HEK293 (cell line): ENCODE data around the gene HCFC1.
A peak's percentile ranks its signal among the peaks of the same experiment; 100 is the strongest.

Source experiments
- CTCF ChIA-PET: fragments of 350-600 bp; formaldehyde crosslinking; extraction: SDS; loops from one replicate; lab custom pipeline; 2021; ENCODE audit warnings: antibody characterized with exemption; lab: Yijun Ruan, JAX
- POLR2A ChIA-PET: fragments of 300-600 bp; formaldehyde crosslinking; extraction: SDS; loops from one replicate; lab custom pipeline; 2020; ENCODE audit warnings: antibody characterized with exemption, inconsistent platforms; lab: Yijun Ruan, JAX
- H3K27ac ChIP-seq: fragments of 200-500 bp; sonication (Bioruptor generic); 2 replicates; pipeline ENCODE4 v1.5.1; 2014; ENCODE audit warnings: low read depth, low read length, control low read depth, inconsistent platforms; ENCODE audit errors: extremely low read depth
- H3K36me3 ChIP-seq, 2 experiments: fragments of 200-500 bp in 1 of 2; sonication (Bioruptor generic) in 1 of 2; 1 replicate in 1 of 2; 2 replicates in 1 of 2; pipeline ENCODE4 v1.5.1; 2014 to 2017; ENCODE audit warnings: inconsistent platforms in 2 of 2, low read length in 2 of 2; ENCODE audit not compliant: control insufficient read depth in 2 of 2, insufficient read depth in 1 of 2
- H3K4me1 ChIP-seq: fragments of 200-500 bp; sonication (Bioruptor generic); 2 replicates; pipeline ENCODE4 v1.5.1; 2014; ENCODE audit warnings: mild to moderate bottlenecking, low read length, inconsistent platforms; ENCODE audit not compliant: control insufficient read depth, insufficient read depth
- H3K4me3 ChIP-seq: 2 replicates; pipeline ENCODE4 v1.5.1; 2011; ENCODE audit warnings: low read depth, mild to moderate bottlenecking, control low read depth, low read length, moderate library complexity
- H3K9me3 ChIP-seq: fragments of 200-500 bp; sonication (Bioruptor generic); 2 replicates; pipeline ENCODE4 v1.5.1; 2014; ENCODE audit warnings: low read depth, low read length, inconsistent platforms; ENCODE audit not compliant: control insufficient read depth, insufficient read depth
- BCL11A ChIP-seq: fragments of 450-650 bp; formaldehyde crosslinking; IDR thresholded peaks from 2 replicates; pipeline ENCODE4 v1.5.1; 2016; ENCODE audit warnings: low read depth, missing biosample characterization, missing genetic modification characterization
- GFI1B ChIP-seq: fragments of 450-650 bp; formaldehyde crosslinking; IDR thresholded peaks from 2 replicates; pipeline ENCODE4 v1.5.1; 2016; ENCODE audit warnings: missing biosample characterization, missing genetic modification characterization
- GLIS2 ChIP-seq: fragments of 450-650 bp; formaldehyde crosslinking; IDR thresholded peaks from 2 replicates; pipeline ENCODE4 v1.5.1; 2016; ENCODE audit warnings: missing biosample characterization, missing genetic modification characterization
- OSR2 ChIP-seq: fragments of 450-650 bp; formaldehyde crosslinking; IDR thresholded peaks from 2 replicates; pipeline ENCODE4 v1.5.1; 2016; ENCODE audit warnings: missing biosample characterization, missing genetic modification characterization
- ZEB2 ChIP-seq: fragments of 450-650 bp; formaldehyde crosslinking; IDR thresholded peaks from 2 replicates; pipeline ENCODE4 v1.5.1; 2016; ENCODE audit warnings: missing biosample characterization, missing genetic modification characterization
- ZNF211 ChIP-seq: fragments of 450-650 bp; formaldehyde crosslinking; IDR thresholded peaks from 2 replicates; pipeline ENCODE4 v1.5.1; 2016; ENCODE audit warnings: low read depth, missing biosample characterization, missing genetic modification characterization
- ZNF266 ChIP-seq: fragments of 450-650 bp; formaldehyde crosslinking; IDR thresholded peaks from 2 replicates; pipeline ENCODE4 v1.5.1; 2016; ENCODE audit warnings: missing biosample characterization, missing genetic modification characterization, low read depth
- ZNF280D ChIP-seq: fragments of 450-650 bp; formaldehyde crosslinking; IDR thresholded peaks from 2 replicates; pipeline ENCODE4 v1.5.1; 2016; ENCODE audit warnings: missing biosample characterization, missing genetic modification characterization
- ZNF37A ChIP-seq: fragments of 450-650 bp; IDR thresholded peaks from 2 replicates; pipeline ENCODE4 v1.5.1; 2018; ENCODE audit warnings: missing biosample characterization, missing genetic modification characterization
- ZNF571 ChIP-seq: fragments of 450-650 bp; formaldehyde crosslinking; IDR thresholded peaks from 2 replicates; pipeline ENCODE4 v1.5.0; 2017; ENCODE audit warnings: missing biosample characterization, missing genetic modification characterization
- ZNF585B ChIP-seq: fragments of 450-650 bp; formaldehyde crosslinking; IDR thresholded peaks from 2 replicates; pipeline ENCODE4 v1.5.1; 2016; ENCODE audit warnings: missing biosample characterization, missing genetic modification characterization
- ZSCAN18 ChIP-seq: fragments of 450-650 bp; formaldehyde crosslinking; IDR thresholded peaks from 2 replicates; pipeline ENCODE4 v1.5.1; 2016; ENCODE audit warnings: missing biosample characterization, missing genetic modification characterization
- TF ChIP-seq, protein P1 (sequence below): fragments of 450-650 bp; formaldehyde crosslinking; IDR thresholded peaks from 2 replicates; pipeline ENCODE4 v1.5.1; 2016; ENCODE audit warnings: missing biosample characterization, missing genetic modification characterization, borderline replicate concordance
- TF ChIP-seq, protein P2 (sequence below): fragments of 450-650 bp; formaldehyde crosslinking; IDR thresholded peaks from 2 replicates; pipeline ENCODE4 v1.5.1; 2016; ENCODE audit warnings: missing biosample characterization, missing genetic modification characterization
- TF ChIP-seq, protein P3 (sequence below): fragments of 450-650 bp; formaldehyde crosslinking; IDR thresholded peaks from 2 replicates; pipeline ENCODE4 v1.5.1; 2016; ENCODE audit warnings: missing biosample characterization, missing genetic modification characterization, borderline replicate concordance

The HCFC1 gene

GRCh38 chrX:153948002-153948466, 23.6 kb downstream of the HCFC1 start:
- ChIA-PET CTCF (interaction anchor here (0.6 to 10.9 kb wide), 14 partner anchors 10 to 1006 kb away, joined by 3 to 267 read pairs (median 6); partner anchors contain the start of genes ARHGAP4, HCFC1, NAA10 and PLXNB3), POLR2A (interaction anchor here (1.0 to 5.2 kb wide), 5 partner anchors 18 to 182 kb away, joined by 3 to 38 read pairs (median 3); partner anchors contain the start of genes HCFC1 and TMEM187)
- H3K36me3 ChIP-seq = peaks cover 26 to 54% of the 10 kb centered on the region in 2 experiments
- no peak for TF ChIP-seq ZNF585B
- peak; percentile 48; the same call in 1 of the 2 replicates for TF ChIP-seq GLIS2
- H3K27ac ChIP-seq = no peak overlapping the region
- H3K4me3 ChIP-seq = no peak overlapping the region
- H3K4me1 ChIP-seq = no peaks in the 10 kb centered on the region; the same call in 1 of the 2 replicates
- H3K9me3 ChIP-seq = no peaks in the 10 kb centered on the region

GRCh38 chrX:153947009-153947769, 24.4 kb downstream of the HCFC1 start:
- no peak overlapping the region for H3K4me3 ChIP-seq
- H3K4me1 ChIP-seq = no peaks in the 10 kb centered on the region; the same call in 1 of the 2 replicates
- ChIA-PET POLR2A (interaction anchor here (0.6 to 5.2 kb wide), 9 partner anchors 13 to 459 kb away, joined by 3 to 38 read pairs (median 8); partner anchors contain the start of genes ARHGAP4, HCFC1, NAA10 and TMEM187), CTCF (interaction anchor here (0.5 to 10.9 kb wide), 39 partner anchors 9 to 1814 kb away, joined by 3 to 267 read pairs (median 3); partner anchors contain the start of genes ARHGAP4, HCFC1, NAA10 and PLXNB3)
- peaks cover 23 to 46% of the 10 kb centered on the region in 2 experiments for H3K36me3 ChIP-seq
- H3K27ac ChIP-seq = no peak overlapping the region
- no peaks in the 10 kb centered on the region for H3K9me3 ChIP-seq
- no peak for TF ChIP-seq BCL11A (tag by site-specific recombination)
- TF ChIP-seq ZNF571 (tag by site-specific recombination) = no peak
- TF ChIP-seq, protein P1, sequence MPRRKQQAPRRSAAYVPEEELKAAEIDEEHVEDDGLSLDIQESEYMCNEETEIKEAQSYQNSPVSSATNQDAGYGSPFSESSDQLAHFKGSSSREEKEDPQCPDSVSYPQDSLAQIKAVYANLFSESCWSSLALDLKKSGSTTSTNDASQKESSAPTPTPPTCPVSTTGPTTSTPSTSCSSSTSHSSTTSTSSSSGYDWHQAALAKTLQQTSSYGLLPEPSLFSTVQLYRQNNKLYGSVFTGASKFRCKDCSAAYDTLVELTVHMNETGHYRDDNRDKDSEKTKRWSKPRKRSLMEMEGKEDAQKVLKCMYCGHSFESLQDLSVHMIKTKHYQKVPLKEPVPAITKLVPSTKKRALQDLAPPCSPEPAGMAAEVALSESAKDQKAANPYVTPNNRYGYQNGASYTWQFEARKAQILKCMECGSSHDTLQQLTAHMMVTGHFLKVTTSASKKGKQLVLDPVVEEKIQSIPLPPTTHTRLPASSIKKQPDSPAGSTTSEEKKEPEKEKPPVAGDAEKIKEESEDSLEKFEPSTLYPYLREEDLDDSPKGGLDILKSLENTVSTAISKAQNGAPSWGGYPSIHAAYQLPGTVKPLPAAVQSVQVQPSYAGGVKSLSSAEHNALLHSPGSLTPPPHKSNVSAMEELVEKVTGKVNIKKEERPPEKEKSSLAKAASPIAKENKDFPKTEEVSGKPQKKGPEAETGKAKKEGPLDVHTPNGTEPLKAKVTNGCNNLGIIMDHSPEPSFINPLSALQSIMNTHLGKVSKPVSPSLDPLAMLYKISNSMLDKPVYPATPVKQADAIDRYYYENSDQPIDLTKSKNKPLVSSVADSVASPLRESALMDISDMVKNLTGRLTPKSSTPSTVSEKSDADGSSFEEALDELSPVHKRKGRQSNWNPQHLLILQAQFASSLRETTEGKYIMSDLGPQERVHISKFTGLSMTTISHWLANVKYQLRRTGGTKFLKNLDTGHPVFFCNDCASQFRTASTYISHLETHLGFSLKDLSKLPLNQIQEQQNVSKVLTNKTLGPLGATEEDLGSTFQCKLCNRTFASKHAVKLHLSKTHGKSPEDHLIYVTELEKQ (tag by site-specific recombination) = no peak
- TF ChIP-seq ZNF280D (tag by site-specific recombination) = no peak
- no peak for TF ChIP-seq ZNF37A (tag by site-specific recombination)
- TF ChIP-seq, protein P2, sequence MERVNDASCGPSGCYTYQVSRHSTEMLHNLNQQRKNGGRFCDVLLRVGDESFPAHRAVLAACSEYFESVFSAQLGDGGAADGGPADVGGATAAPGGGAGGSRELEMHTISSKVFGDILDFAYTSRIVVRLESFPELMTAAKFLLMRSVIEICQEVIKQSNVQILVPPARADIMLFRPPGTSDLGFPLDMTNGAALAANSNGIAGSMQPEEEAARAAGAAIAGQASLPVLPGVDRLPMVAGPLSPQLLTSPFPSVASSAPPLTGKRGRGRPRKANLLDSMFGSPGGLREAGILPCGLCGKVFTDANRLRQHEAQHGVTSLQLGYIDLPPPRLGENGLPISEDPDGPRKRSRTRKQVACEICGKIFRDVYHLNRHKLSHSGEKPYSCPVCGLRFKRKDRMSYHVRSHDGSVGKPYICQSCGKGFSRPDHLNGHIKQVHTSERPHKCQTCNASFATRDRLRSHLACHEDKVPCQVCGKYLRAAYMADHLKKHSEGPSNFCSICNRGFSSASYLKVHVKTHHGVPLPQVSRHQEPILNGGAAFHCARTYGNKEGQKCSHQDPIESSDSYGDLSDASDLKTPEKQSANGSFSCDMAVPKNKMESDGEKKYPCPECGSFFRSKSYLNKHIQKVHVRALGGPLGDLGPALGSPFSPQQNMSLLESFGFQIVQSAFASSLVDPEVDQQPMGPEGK (tag by site-specific recombination) = no peak
- TF ChIP-seq ZEB2 (tag by site-specific recombination) = peak; percentile 53
- TF ChIP-seq ZSCAN18 (tag by site-specific recombination) = no peak
- TF ChIP-seq ZNF211 (tag by site-specific recombination) = no peak
- no peak for TF ChIP-seq ZNF266 (tag by site-specific recombination)
- TF ChIP-seq OSR2 = no peak
- TF ChIP-seq, protein P3, sequence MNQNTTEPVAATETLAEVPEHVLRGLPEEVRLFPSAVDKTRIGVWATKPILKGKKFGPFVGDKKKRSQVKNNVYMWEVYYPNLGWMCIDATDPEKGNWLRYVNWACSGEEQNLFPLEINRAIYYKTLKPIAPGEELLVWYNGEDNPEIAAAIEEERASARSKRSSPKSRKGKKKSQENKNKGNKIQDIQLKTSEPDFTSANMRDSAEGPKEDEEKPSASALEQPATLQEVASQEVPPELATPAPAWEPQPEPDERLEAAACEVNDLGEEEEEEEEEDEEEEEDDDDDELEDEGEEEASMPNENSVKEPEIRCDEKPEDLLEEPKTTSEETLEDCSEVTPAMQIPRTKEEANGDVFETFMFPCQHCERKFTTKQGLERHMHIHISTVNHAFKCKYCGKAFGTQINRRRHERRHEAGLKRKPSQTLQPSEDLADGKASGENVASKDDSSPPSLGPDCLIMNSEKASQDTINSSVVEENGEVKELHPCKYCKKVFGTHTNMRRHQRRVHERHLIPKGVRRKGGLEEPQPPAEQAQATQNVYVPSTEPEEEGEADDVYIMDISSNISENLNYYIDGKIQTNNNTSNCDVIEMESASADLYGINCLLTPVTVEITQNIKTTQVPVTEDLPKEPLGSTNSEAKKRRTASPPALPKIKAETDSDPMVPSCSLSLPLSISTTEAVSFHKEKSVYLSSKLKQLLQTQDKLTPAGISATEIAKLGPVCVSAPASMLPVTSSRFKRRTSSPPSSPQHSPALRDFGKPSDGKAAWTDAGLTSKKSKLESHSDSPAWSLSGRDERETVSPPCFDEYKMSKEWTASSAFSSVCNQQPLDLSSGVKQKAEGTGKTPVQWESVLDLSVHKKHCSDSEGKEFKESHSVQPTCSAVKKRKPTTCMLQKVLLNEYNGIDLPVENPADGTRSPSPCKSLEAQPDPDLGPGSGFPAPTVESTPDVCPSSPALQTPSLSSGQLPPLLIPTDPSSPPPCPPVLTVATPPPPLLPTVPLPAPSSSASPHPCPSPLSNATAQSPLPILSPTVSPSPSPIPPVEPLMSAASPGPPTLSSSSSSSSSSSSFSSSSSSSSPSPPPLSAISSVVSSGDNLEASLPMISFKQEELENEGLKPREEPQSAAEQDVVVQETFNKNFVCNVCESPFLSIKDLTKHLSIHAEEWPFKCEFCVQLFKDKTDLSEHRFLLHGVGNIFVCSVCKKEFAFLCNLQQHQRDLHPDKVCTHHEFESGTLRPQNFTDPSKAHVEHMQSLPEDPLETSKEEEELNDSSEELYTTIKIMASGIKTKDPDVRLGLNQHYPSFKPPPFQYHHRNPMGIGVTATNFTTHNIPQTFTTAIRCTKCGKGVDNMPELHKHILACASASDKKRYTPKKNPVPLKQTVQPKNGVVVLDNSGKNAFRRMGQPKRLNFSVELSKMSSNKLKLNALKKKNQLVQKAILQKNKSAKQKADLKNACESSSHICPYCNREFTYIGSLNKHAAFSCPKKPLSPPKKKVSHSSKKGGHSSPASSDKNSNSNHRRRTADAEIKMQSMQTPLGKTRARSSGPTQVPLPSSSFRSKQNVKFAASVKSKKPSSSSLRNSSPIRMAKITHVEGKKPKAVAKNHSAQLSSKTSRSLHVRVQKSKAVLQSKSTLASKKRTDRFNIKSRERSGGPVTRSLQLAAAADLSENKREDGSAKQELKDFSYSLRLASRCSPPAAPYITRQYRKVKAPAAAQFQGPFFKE (tag by site-specific recombination) = no peak
- TF ChIP-seq GFI1B = no peak
